Activated naive CD4-positive, alpha-beta T cell treated with anti-CD3 and anti-CD28 coated beads for 36 hours (primary cell): ENCODE data around the gene PIF1. TPM values are rescaled to one million over a fixed set of nuclear protein-coding genes. Genes with fewer than 3 reads are reported as not detected.

Experiments used
- total RNA-seq, 2 experiments: library from RNA; stranded (reverse); gene quantifications; one replicate each; pipeline ENCODE4 v1.2.3, GENCODE V29; 2021

The PIF1 gene
- total RNA-seq, 2 experiments from 2014 or later = 38.4 to 43.9 TPM

Other genes starting within 250 kb of the PIF1 start
- not detected for gene RBPMS2, start 50.1 kb downstream of the PIF1 start, total RNA-seq
- 10 to 100 TPM; 12.5 to 12.7 TPM for gene PLEKHO2, start 16.3 kb upstream of the PIF1 start, total RNA-seq
- gene ANKDD1A, start 86.3 kb upstream of the PIF1 start, total RNA-seq = 1 to 10 TPM; 2.3 to 3.1 TPM
- 10 to 100 TPM; 67.7 to 68.0 TPM for gene SPG21, start 164.3 kb upstream of the PIF1 start, total RNA-seq
- gene MTFMT, start 204.0 kb upstream of the PIF1 start, total RNA-seq = 10 to 100 TPM; 15.1 to 17.1 TPM
- gene SLC51B, start 219.7 kb upstream of the PIF1 start, total RNA-seq = not detected
- not detected for gene RASL12, start 242.3 kb upstream of the PIF1 start, total RNA-seq